Activated naive CD4-positive, alpha-beta T cell treated with anti-CD3 and anti-CD28 coated beads for 36 hours (primary cell): ENCODE measurements around the gene CTSW. TPM values are rescaled to one million over a fixed set of nuclear protein-coding genes. Genes with fewer than 3 reads are reported as not detected.
"Not testable (repeated sequence)": the region's sequence is repeated elsewhere in the genome, so short reads cannot be mapped to it uniquely, and the experiment has no call there.

Experiments used
- CTCF ChIA-PET: fragments of 350-600 bp; sonication (Branson Sonifier 250); formaldehyde crosslinking; loops from one replicate; lab custom pipeline; 2021; ENCODE audit warnings: antibody characterized with exemption; lab: Charles Lee
- DNase-seq: peaks from one replicate; pipeline ENCODE4 v3.0.0-alpha.2; 2020
- H3K27ac Mint-ChIP-seq: one replicate; pipeline ENCODE4 v1.8.0; 2021; ENCODE audit warnings: mild to moderate bottlenecking, mixed read lengths
- H3K27me3 Mint-ChIP-seq: one replicate; pipeline ENCODE4 v1.8.0; 2021; ENCODE audit warnings: low read depth, mixed read lengths
- H3K36me3 Mint-ChIP-seq: one replicate; pipeline ENCODE4 v1.8.0; 2021; ENCODE audit warnings: low read depth, mixed read lengths
- H3K4me1 Mint-ChIP-seq: one replicate; pipeline ENCODE4 v1.8.0; 2021; ENCODE audit warnings: low read depth, mixed read lengths
- H3K4me3 Mint-ChIP-seq: one replicate; pipeline ENCODE4 v1.8.0; 2021; ENCODE audit warnings: mild to moderate bottlenecking, moderate library complexity, mixed read lengths
- H3K9me3 Mint-ChIP-seq: one replicate; pipeline ENCODE4 v1.8.0; 2021; ENCODE audit warnings: mixed read lengths
- intact Hi-C: fragments of 100-400 bp; cut with micrococcal nuclease; formaldehyde crosslinking; loops from one replicate; pipeline ENCODE4 v1.15.1; 2023
- total RNA-seq, 2 experiments: library from RNA; stranded (reverse); gene quantifications; one replicate each; pipeline ENCODE4 v1.2.3, GENCODE V29; 2021

CTSW gene, protein sequence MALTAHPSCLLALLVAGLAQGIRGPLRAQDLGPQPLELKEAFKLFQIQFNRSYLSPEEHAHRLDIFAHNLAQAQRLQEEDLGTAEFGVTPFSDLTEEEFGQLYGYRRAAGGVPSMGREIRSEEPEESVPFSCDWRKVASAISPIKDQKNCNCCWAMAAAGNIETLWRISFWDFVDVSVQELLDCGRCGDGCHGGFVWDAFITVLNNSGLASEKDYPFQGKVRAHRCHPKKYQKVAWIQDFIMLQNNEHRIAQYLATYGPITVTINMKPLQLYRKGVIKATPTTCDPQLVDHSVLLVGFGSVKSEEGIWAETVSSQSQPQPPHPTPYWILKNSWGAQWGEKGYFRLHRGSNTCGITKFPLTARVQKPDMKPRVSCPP
- under 1 TPM; 0.91 to 0.95 TPM for total RNA-seq

GRCh38 chr11:65879617-65880016 is at the start of gene CTSW:
TSS of gene CTSW (plus strand) at chr11:65879837. CDS start at chr11:65879855, 18 bp downstream.
- peak; percentile 42 for DNase-seq
- Mint-ChIP-seq H3K27me3 (no peaks in the 10 kb centered on the region), H3K36me3 (peaks cover 8% of the 10 kb centered on the region), H3K9me3 (no peaks in the 10 kb centered on the region), H3K4me3 (peak within 1 kb of the TSS; percentile 15), H3K27ac (peak within 1 kb of the TSS; percentile 12), H3K4me1 (peaks cover 44% of the 10 kb centered on the region)
- intact Hi-C loops: no loop called here
- CTCF ChIA-PET: interaction anchor here (14.7 kb wide), 1 partner anchor 19 kb away, joined by 178 read pairs; the partner anchor contains the start of genes CFL1 and MUS81

DNA sequence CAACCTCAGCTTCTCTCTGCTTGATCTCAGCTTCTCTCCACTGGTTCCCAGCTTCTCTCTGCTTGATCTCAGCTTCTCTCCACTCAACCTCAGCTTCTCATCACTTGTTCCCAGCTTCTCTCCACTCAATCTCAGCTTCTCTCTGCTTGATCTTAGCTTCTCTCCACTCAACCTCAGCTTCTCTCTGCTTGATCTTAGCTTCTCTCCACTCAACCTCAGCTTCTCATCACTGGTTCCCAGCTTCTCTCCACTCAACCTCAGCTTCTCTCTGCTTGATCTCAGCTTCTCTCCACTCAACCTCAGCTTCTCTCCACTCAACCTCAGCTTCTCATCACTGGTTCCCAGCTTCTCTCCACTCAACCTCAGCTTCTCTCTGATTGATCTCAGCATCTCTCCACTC is 47.4 kb upstream of the CTSW start:
- H3K9me3 Mint-ChIP-seq, H3K4me3 Mint-ChIP-seq, H3K36me3 Mint-ChIP-seq, intact Hi-C loops, H3K27me3 Mint-ChIP-seq, DNase-seq, H3K27ac Mint-ChIP-seq: not testable (repeated sequence)
- peaks cover 30% of the 10 kb centered on the region for H3K4me1 Mint-ChIP-seq
- CTCF ChIA-PET: interaction anchor here (1.0 to 3.5 kb wide), 10 partner anchors 13 to 190 kb away, joined by 3 to 16 read pairs (median 7); partner anchors contain the start of genes KAT5 and MUS81

DNA sequence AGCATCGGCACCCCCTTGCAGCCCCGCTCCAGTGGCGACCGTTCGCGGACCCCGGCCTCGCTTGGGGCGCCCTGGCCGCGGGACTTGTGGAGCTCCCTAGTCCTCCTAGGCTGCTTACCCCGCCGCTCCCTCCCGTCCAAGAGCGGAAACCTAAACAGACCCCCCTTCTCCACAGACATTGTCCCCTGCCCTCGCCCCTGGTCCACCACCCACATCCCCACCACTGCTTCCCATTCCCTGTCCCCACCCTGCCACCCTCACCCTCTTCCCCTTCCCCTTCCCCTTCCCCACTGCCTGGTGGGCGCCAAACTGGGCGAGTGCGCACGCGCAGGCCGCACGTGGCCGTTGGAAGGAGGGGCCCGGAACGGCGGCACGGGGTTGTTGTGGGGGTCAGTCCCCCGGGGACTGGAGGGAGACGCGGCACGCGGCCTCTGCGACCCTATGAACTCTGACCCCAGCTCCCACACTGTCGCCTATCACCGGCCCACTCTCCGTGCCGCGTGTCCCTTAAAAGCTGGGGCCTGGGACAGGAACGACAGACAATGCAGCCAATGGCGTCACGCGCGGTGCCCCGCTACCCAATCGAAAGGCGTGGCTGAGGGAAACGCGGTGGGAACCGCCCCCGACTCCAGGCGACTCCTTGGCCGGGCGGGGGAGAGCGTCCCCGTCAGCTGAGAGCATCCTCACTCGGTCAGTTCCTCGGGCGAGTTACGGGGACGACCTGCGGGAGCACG is 46.2 kb upstream of the CTSW start, which contains the start of gene SNX32:
SNX32 (plus strand) TSS at position 667 of the 734 bp plus-strand sequence. CDS start 103 bp downstream, outside the sequence.
- CTCF ChIA-PET: interaction anchor here (0.7 to 3.5 kb wide), 10 partner anchors 18 to 422 kb away, joined by 3 to 16 read pairs (median 6); partner anchors contain the start of genes KAT5 and MUS81
- H3K9me3 Mint-ChIP-seq: no peaks in the 10 kb centered on the region
- peak; percentile 97 for DNase-seq
- no peak within 1 kb of the TSS for H3K27ac Mint-ChIP-seq
- H3K27me3 Mint-ChIP-seq: no peaks in the 10 kb centered on the region
- peaks cover 22% of the 10 kb centered on the region for H3K4me1 Mint-ChIP-seq
- intact Hi-C loops: loop anchor here (1.0 kb wide), 2 partner anchors 15 to 25 kb away; partner anchors contain the start of gene CFL1
- peaks cover 2% of the 10 kb centered on the region for H3K36me3 Mint-ChIP-seq
- H3K4me3 Mint-ChIP-seq: no peak within 1 kb of the TSS

- intact Hi-C loops: no loop called here
- Mint-ChIP-seq H3K27me3 (no peaks in the 10 kb centered on the region), H3K27ac (no peak overlapping the region), H3K4me3 (no peak overlapping the region), H3K36me3 (peaks cover 2% of the 10 kb centered on the region), H3K9me3 (no peaks in the 10 kb centered on the region), H3K4me1 (peaks cover 20% of the 10 kb centered on the region)
- CTCF ChIA-PET: interaction anchor here (0.7 to 3.5 kb wide), 5 partner anchors 18 to 422 kb away, joined by 5 to 16 read pairs (median 9); partner anchors contain the start of gene KAT5
- DNase-seq: no peak
Measured at GRCh38 chr11:65834202-65834601, 45.4 kb upstream of the CTSW start.

- DNase-seq: no peak
- intact Hi-C loops: no loop called here
- Mint-ChIP-seq H3K36me3 (no peaks in the 10 kb centered on the region), H3K27ac (no peak overlapping the region), H3K4me1 (no peaks in the 10 kb centered on the region), H3K27me3 (no peaks in the 10 kb centered on the region), H3K9me3 (no peaks in the 10 kb centered on the region), H3K4me3 (no peak overlapping the region)
- CTCF ChIA-PET: no interaction called here
Measured at GRCh38 chr11:65842144-65842543, 37.5 kb upstream of the CTSW start.

- intact Hi-C loops: no loop called here
- Mint-ChIP-seq H3K4me3 (no peak overlapping the region), H3K27ac (no peak overlapping the region), H3K36me3 (no peaks in the 10 kb centered on the region), H3K4me1 (no peaks in the 10 kb centered on the region), H3K27me3 (no peaks in the 10 kb centered on the region), H3K9me3 (no peaks in the 10 kb centered on the region)
- no peak for DNase-seq
- CTCF ChIA-PET: interaction anchor here (0.6 to 0.9 kb wide), 3 partner anchors 59 to 150 kb away, joined by 3 read pairs; no protein-coding TSS in a partner anchor
Measured at GRCh38 chr11:65843811-65844210, 35.8 kb upstream of the CTSW start.

DNA sequence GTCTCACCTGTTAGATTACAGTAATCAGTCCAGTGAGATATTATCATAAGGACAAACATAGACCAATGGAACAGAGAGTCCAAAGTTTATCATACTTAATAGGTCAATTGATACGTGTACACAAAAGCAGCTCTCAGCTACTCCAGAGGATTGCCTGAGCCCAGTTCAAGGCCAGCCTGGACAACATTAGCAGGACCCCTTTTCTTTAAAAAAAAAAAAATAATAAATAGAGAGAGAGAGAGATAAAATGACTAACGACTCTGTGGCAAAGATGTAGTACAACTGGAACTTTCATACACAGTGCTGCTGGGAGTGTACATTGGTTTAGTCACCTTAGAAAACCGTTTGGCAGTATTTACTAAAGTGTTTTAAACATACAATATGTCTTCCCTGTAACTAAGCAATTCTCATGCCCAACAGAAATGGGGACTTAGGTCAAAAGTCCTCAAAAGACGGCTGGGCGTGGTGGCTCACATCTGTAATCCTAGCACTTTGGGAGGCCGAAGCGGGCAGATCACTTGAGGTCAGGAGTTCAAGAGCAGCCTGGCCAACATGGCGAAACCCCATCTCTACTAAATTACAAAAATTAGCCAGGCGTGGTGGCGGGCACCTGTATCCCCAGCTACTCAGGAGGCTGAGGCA is 35.3 kb upstream of the CTSW start:
- Mint-ChIP-seq H3K27ac (no peak overlapping the region), H3K4me1 (no peaks in the 10 kb centered on the region), H3K4me3 (no peak overlapping the region), H3K36me3 (no peaks in the 10 kb centered on the region), H3K9me3 (no peaks in the 10 kb centered on the region), H3K27me3 (no peaks in the 10 kb centered on the region)
- CTCF ChIA-PET: interaction anchor here (0.6 kb wide), 2 partner anchors 60 to 150 kb away, joined by 3 read pairs; no protein-coding TSS in a partner anchor
- intact Hi-C loops: no loop called here
- no peak for DNase-seq

DNA sequence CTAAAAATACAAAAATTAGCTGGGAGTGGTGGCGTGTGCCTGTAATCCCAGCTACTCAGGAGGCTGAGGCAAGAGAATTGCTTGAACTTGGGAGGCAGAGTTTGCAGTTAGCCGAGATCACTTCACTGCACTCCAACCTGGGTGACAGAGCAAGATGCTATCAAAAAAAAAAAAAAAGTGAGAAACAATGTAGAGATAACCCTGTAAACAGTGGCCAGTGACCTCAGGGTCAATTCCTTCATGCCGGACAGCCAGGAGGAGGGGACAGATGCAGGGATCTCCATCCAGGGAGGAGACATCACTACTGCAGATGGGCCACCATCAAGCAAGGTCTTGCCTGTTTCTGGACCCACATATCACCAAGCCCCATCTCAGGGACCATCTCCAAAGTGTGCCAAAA is 31.9 kb upstream of the CTSW start:
- peaks cover 13% of the 10 kb centered on the region for H3K36me3 Mint-ChIP-seq
- no peak overlapping the region for H3K4me3 Mint-ChIP-seq
- CTCF ChIA-PET: interaction anchor here (0.6 to 1.2 kb wide), 4 partner anchors 9 to 86 kb away, joined by 3 to 5 read pairs (median 4); no protein-coding TSS in a partner anchor
- intact Hi-C loops: no loop called here
- H3K4me1 Mint-ChIP-seq: peaks cover 1% of the 10 kb centered on the region
- peaks cover 8% of the 10 kb centered on the region for H3K9me3 Mint-ChIP-seq
- no peak for DNase-seq
- H3K27me3 Mint-ChIP-seq: no peaks in the 10 kb centered on the region
- H3K27ac Mint-ChIP-seq: no peak overlapping the region

DNA sequence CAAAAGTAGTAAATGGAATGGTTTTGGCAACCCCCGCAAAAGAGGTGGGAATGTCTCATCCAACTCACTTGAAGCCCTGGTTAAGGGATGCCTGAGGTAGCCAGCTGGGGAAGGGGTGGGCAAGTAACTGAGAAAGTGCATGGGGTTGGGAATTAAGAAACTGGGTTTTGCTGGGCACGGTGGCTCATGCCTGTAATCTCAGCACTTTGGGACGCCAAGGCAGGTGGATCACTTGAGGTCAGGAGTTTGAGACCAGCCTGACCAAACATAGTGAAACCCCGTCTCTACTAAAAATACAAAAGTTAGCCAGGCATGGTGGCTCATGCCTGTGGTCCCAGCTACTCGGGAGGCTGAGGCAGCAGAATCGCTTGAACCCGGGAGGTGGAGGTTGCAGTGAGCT is 30.9 kb upstream of the CTSW start:
- H3K27ac Mint-ChIP-seq, H3K9me3 Mint-ChIP-seq, H3K4me1 Mint-ChIP-seq, DNase-seq, H3K27me3 Mint-ChIP-seq, intact Hi-C loops, H3K4me3 Mint-ChIP-seq: not testable (repeated sequence)
- peaks cover 21% of the 10 kb centered on the region for H3K36me3 Mint-ChIP-seq
- CTCF ChIA-PET: interaction anchor here (1.2 to 6.0 kb wide), 3 partner anchors 10 to 140 kb away, joined by 3 to 34 read pairs (median 4); no protein-coding TSS in a partner anchor

DNA sequence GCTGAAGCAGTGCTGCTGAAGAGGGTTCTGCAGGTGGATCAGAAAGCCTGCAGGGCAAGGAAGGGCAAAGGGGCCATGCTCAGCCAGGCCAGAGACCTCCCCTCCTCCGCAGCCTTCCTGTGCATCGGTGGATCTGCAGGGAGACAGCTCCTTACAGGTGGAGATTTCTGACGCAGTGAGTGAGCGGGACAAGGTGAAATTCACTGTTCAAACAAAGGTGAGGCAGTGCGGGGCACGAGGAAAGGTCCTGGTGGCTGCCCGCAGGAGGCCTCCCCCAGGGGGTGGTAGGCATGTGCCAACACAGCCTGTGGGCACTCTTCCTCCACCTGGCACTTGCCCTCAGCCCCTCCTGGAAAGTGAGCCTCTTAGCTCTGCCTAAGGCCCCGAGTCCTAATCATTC is 30.3 kb upstream of the CTSW start:
- DNase-seq: no peak
- H3K4me3 Mint-ChIP-seq: no peak overlapping the region
- no peak overlapping the region for H3K27ac Mint-ChIP-seq
- CTCF ChIA-PET: interaction anchor here (1.4 to 6.0 kb wide), 4 partner anchors 32 to 139 kb away, joined by 4 to 34 read pairs (median 10); partner anchors contain the start of gene AP5B1
- peaks cover 11% of the 10 kb centered on the region for H3K4me1 Mint-ChIP-seq
- peaks cover 28% of the 10 kb centered on the region for H3K36me3 Mint-ChIP-seq
- no peaks in the 10 kb centered on the region for H3K27me3 Mint-ChIP-seq
- intact Hi-C loops: no loop called here
- H3K9me3 Mint-ChIP-seq: peaks cover 8% of the 10 kb centered on the region

DNA sequence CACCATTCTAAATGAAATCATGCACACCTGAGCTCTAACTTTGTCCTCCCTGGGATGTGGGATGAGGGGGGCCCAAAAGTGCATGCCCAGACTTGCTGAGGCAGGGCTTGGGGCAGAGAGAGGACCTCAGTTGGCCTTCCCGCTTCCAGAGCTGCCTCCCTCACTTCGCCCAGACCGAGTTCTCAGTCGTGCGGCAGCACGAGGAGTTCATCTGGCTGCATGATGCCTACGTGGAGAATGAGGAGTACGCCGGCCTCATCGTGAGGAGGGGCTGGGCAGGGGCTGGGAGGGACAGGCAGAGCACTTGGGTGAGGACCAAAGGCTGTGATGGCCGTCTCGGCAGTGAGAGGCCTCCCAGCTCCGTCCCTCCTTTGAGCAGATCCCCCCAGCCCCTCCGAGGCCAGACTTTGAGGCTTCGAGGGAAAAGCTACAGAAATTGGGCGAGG is 29.8 kb upstream of the CTSW start:
- Mint-ChIP-seq H3K9me3 (peaks cover 8% of the 10 kb centered on the region), H3K4me3 (no peak overlapping the region), H3K27me3 (no peaks in the 10 kb centered on the region), H3K4me1 (peaks cover 16% of the 10 kb centered on the region), H3K27ac (no peak overlapping the region), H3K36me3 (peaks cover 32% of the 10 kb centered on the region)
- intact Hi-C loops: no loop called here
- DNase-seq: no peak
- CTCF ChIA-PET: interaction anchor here (1.4 to 6.0 kb wide), 4 partner anchors 11 to 70 kb away, joined by 4 to 34 read pairs (median 14); partner anchors contain the start of genes AP5B1 and MUS81
